ENCODE measurements around the gene SASH1. TPM values are rescaled to one million over a fixed set of nuclear protein-coding genes. Genes with fewer than 3 reads are reported as not detected.

SASH1 gene
- polyA plus RNA-seq, 1 donor from 2014 or later, result 7.0 TPM

- H3K9ac ChIP-seq (ENCODE audit: low read length), result no peak overlapping the region
- no peak for TF ChIP-seq CTCF (IDR thresholded peaks at IDR 0.05; ENCODE audit: poor library complexity, severe bottlenecking)
- TF ChIP-seq MXI1 (conservative IDR thresholded peaks at IDR 0.05; ENCODE audit: poor library complexity, severe bottlenecking), result no peak
- TF ChIP-seq EP300 (conservative IDR thresholded peaks at IDR 0.05; ENCODE audit: poor library complexity, severe bottlenecking), result no peak
- TF ChIP-seq TAF1 (IDR thresholded peaks at IDR 0.05; ENCODE audit: low read depth), result no peak
- no peak for TF ChIP-seq SMC3 (conservative IDR thresholded peaks at IDR 0.05; ENCODE audit: poor library complexity)
- TF ChIP-seq POLR2AphosphoS5 (IDR thresholded peaks at IDR 0.05), result no peak
- no peak for TF ChIP-seq EZH2 (IDR thresholded peaks at IDR 0.05; ENCODE audit: borderline replicate concordance, insufficient read depth, low read length, poor library complexity, severe bottlenecking)
- TF ChIP-seq REST (IDR thresholded peaks at IDR 0.05; ENCODE audit: borderline replicate concordance), result no peak
- H3K79me2 ChIP-seq (replicated peaks; ENCODE audit: insufficient read depth, low read length), result no peaks in the 10 kb centered on the region
- no peak overlapping the region for H2AFZ ChIP-seq (ENCODE audit: low read depth, low read length)
- H4K20me1 ChIP-seq (ENCODE audit: insufficient read depth), result no peaks in the 10 kb centered on the region
- no peaks in the 10 kb centered on the region for H3K27me3 ChIP-seq (ENCODE audit: insufficient read depth, low read depth, low read length)
- H3K9me2 ChIP-seq (ENCODE audit: insufficient read depth, low read length), result no peaks in the 10 kb centered on the region
- H3K4me2 ChIP-seq (ENCODE audit: low read length), result no peak overlapping the region
- peaks cover 5% of the 10 kb centered on the region for H3K9me3 ChIP-seq (ENCODE audit: low read length)
- no peak overlapping the region for H3K27ac ChIP-seq (ENCODE audit: low read length)
- no peaks in the 10 kb centered on the region for H3K36me3 ChIP-seq (ENCODE audit: insufficient read depth, low read length)
- no peak overlapping the region for H3K4me3 ChIP-seq (ENCODE audit: low read length)
- H3F3A ChIP-seq (ENCODE audit: insufficient read depth, low read length, poor library complexity, severe bottlenecking), result no peaks in the 10 kb centered on the region
Measured at GRCh38 chr6:148523048-148523447, 180.4 kb downstream of the SASH1 start.

- Histone ChIP-seq H3K9ac (ENCODE audit: low read length) (no peak overlapping the region), H3K9me3 (ENCODE audit: low read length) (peaks cover 5% of the 10 kb centered on the region), H3K36me3 (ENCODE audit: insufficient read depth, low read length) (no peaks in the 10 kb centered on the region), H3K79me2 (replicated peaks; ENCODE audit: insufficient read depth, low read length) (no peaks in the 10 kb centered on the region), H3K4me2 (ENCODE audit: low read length) (no peak overlapping the region), H3F3A (ENCODE audit: insufficient read depth, low read length, poor library complexity, severe bottlenecking) (no peaks in the 10 kb centered on the region), H3K27ac (ENCODE audit: low read length) (no peak overlapping the region), H3K9me2 (ENCODE audit: insufficient read depth, low read length) (no peaks in the 10 kb centered on the region), H2AFZ (ENCODE audit: low read depth, low read length) (no peak overlapping the region), H3K4me3 (ENCODE audit: low read length) (no peak overlapping the region), H4K20me1 (ENCODE audit: insufficient read depth) (no peaks in the 10 kb centered on the region), H3K27me3 (ENCODE audit: insufficient read depth, low read depth, low read length) (no peaks in the 10 kb centered on the region)
- TF ChIP-seq POLR2AphosphoS5 (IDR thresholded peaks at IDR 0.05) (no peak), EP300 (conservative IDR thresholded peaks at IDR 0.05; ENCODE audit: poor library complexity, severe bottlenecking) (no peak), RAD21 (conservative IDR thresholded peaks at IDR 0.05) (no peak), MXI1 (conservative IDR thresholded peaks at IDR 0.05; ENCODE audit: poor library complexity, severe bottlenecking) (no peak), CTCF (IDR thresholded peaks at IDR 0.05; ENCODE audit: poor library complexity, severe bottlenecking) (no peak), EZH2 (IDR thresholded peaks at IDR 0.05; ENCODE audit: borderline replicate concordance, insufficient read depth, low read length, poor library complexity, severe bottlenecking) (no peak), REST (IDR thresholded peaks at IDR 0.05; ENCODE audit: borderline replicate concordance) (no peak), SMC3 (conservative IDR thresholded peaks at IDR 0.05; ENCODE audit: poor library complexity) (no peak), TAF1 (IDR thresholded peaks at IDR 0.05; ENCODE audit: low read depth) (no peak)
Measured at GRCh38 chr6:148523551-148523950, 180.9 kb downstream of the SASH1 start.

Data from neural cell (in vitro differentiated cells).